Stimulated activated CD8-positive, alpha-beta memory T cell treated with anti-CD3 and anti-CD28 coated beads, Interleukin-2, amount 100 ng/mL, for 48 hours (primary cell): ENCODE results near the gene ENO3.
"Not testable (repeated sequence)": the region's sequence is repeated elsewhere in the genome, so short reads cannot be mapped to it uniquely, and the experiment has no call there.

Source experiments
- DNase-seq, 2 donors: peaks; one replicate each; pipeline ENCODE4 v3.0.0-alpha.2; 2020; ENCODE audit warnings: low read depth in 2 of 2

Gene ENO3

DNA sequence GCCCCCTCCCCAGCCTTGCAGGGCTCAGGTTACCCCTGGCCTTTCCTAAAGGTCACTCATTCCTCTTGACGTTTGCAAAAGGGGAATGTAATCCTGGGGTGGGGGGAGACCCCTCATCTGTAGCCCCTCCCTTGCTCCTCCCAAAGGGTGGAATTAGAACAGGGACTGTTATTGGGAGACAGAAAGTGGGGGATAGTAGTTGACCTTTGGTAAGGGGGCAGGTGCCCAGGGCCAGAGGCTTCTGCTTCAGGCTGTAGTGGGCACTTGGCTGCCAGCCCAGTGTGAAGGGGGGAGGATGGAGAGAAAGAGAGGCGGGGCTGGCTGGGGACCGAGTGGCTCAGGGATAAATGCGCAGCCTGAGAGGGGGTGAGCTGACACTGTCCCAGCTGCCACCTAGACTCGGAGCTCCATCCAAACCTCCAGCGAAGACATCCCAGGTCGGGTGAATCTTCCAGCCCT is at the start of gene ENO3:
Gene ENO3 (plus strand): TSS at position 374 of the 459 bp plus-strand sequence. CDS start 711 bp downstream, outside the sequence.
- DNase-seq = no peak

DNA sequence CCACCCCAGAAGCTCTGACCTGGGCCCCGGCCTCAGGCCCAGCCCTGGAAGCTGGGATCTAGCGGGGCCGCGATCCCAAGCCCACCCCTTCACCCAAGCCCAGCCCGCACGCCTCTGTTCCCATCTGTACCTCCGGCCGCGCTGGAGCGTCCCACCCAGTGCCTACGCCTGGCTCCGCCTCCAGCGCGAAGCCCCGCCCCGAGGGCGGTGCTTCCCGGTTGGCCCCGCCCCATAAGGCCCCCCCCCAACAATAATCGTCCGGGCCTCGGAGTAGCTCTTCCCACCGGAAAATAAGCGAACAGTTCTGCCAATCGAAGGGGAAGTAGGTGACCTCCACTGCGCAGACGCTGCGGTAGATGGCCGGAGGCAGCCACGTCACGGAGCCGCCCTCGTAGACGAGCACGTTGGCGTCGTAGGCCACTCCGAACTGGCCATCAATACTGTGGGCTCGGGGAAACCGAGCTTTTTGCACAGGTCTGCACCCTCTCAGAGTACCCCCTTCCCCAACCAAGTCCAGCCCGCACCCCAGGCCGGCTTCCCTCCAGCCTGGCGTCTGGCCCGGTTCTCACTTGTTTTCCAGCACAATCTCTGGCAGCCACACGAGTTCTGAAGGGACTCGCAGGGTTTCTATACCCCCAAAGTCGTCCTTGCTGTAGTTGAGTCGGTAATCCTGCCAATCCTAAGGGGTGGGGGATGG is 49.1 kb upstream of the ENO3 start:
- no peak for DNase-seq

DNA sequence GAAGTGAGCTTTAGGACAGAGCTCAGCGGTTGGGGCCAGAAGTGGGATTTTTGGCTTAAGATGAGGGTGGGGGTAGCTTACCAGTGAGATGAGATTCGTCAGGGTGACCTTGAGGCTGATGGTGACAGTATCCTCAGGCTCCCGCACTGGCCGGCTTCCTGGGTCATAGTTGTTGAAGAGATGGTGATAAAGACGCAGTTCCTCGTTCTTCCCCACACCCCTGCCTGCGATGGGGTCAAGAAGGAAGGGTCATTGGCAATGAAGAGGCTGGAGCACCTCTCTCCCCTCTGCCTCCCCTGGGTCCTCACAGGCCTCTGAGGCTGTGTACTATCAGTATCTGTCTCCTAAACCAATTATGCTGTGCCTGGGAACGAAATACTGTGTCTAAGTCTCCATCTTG is 48.4 kb upstream of the ENO3 start:
- DNase-seq = no peak

DNA sequence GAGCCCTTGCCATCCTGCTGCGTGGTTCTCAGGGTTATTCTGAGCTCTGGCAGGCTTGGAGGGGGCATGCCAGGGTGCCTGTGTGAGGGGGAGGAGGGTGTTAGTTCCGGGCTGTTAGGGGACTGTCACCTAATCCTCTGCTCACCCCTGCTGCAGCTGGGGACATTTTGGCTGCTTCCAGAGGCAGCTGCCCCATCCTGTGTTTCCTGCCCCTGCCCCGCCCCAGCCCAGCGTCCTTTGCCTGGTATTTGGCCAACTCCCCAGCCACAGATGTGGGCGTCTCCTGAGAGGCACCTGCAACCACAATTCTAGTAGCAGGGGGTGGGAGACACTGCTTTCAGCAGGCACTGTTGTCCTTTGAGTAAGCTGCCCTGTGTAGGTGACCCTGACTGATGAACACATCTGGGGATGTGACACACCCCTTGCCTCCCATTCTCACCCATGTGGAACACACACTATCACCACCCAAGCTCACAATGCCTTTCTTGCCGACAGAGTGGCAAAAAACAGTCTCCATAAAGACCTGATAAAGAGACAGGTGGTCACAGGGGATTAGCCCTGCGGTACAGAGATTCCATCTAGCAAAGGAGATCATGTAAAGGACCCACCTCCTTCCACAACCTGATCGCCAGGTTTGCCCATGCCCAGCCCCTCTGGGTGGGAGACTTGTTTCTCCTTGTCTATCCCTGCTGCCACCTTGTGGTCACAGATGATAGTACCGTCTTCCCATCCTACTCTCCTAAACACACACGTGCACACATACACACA is 47.7 kb upstream of the ENO3 start, which contains the start of gene CHRNE:
Gene CHRNE (minus strand): TSS at position 48 of the 768 bp plus-strand sequence. CDS start 35 bp downstream, at position 13.
- peak; percentile 49 to 72 for DNase-seq

DNA sequence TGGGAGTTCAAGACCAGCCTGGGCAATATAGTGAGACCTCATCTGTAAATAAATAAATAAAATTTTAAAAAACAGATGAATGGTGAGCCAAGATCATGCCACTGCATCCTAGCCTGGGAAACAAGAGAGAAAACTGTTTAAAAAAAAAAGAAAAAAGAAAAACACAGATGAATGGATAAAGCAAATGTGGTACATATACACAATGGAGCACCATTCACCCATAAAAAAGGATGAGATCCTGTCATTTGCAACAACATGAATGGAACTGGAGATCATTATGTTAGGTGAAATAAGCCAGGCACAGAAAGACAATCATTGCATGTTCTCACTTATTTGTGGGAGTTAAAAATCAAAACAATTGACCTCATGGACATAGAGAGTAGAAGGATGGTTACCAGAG is 44.3 kb upstream of the ENO3 start:
- not testable (repeated sequence) for DNase-seq

DNA sequence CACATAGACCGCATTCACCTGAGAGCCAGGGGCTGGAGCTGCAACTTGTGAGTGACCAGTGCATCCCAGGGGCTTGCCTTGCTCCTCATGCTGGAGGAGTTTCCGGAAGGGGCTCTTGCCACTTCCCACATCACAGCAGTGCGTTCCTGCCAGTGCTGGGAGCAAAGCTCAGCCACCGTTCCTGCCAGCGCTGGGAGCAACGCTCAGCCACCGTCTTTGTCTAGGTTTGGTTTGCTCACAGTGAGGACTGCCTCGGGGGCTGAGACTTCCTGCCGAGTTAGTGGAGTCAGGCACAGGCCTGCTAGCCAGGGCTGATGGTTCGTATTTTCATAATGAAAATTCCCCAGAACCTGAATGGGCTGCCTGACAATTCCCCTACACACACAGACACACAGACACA is 42.6 kb upstream of the ENO3 start:
- no peak for DNase-seq

DNA sequence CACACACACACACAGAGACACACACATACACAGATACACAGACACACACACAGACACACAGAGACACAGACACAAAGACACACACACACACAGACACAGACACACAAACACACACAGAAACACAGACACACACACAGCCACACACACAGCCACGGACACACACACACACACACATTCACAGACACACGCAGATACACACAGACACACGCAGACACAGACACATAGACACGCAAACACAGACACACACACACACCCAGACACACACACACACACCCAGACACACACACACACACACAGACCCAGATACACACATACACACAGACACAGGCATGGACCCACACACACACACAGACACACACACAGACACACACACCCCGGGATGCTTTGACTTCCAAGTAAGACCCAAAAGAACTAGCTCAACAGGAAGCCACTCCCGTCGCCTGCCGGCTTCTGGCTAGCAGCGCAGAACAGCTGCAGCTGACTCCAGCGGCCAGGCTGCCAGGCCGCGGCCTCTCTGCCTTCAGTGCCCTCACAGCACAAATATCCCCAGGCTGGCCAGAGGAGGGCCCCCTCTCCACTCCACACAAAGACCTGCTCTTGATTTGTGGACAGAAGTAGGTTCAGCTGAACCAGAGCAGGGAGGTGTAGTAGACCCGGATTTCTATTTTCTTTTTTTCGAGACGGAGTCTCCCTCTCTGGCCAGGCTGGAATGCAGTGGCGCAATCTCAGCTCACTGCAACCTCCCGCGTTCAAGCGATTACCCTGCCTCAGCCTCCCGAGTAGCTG is 42.0 kb upstream of the ENO3 start:
- DNase-seq = peak; percentile 52 to 62

DNA sequence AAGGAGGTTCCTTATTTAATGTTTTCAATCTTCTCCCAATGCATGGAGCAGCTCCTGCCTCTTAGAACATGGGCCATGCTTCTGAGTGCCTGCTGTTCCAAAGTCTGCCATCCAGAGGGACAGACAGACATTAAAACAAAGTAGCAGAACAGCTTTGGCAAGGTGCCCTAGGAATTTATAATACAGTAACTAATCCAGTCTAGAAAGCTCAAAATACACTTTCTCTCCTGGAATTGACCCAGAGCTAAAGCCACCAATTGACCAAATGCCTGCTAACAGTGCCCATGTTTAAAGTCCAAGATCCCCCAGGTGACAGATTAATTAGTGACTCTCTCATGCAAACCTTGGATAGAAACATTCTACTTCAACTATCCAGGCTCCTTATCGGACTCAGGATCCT is 36.9 kb upstream of the ENO3 start:
- no peak for DNase-seq

DNA sequence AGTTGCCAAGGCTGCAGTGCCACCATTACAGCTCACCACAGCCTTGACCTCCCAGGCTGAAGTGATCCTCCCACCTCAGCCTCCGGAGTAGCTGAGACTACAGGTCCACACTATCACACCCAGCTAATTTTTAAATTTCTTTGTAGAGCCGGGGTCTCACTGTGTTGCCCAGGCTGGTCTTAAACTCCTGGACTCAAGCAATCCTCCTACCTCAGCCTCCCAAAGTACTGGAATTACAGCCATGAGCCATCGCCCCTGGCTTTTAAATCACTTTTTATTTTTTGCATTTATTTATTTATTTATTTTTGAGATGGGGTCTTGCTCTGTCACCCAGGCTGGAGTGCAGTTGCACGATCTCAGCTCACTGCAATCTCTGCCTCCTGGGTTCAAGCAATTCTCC is 36.4 kb upstream of the ENO3 start:
- DNase-seq = not testable (repeated sequence)

DNA sequence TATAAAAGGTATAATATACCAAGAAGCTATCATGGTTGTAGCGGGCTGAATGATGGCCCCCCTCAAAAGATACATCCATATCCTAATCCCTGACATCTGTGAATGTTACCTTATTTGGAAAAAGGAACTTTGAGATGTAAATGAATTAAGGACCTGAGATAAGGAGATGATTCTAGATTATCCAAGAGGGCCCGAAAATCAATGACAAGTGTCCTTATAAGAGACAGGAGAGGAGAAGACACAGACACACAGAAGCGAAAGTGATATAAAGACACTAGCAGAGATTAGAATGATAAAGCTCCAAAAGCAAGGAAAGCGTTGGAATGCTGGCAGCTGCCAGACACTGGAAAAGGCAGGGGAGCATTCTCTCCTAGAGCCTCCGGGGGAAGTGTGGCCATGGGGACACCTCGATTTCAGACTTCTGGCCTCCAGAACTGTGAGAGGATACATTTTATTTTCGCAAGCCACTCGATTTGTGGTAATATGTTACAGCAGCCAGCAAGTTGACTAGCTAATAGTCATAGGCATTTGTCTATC is 31.3 kb upstream of the ENO3 start:
- no peak for DNase-seq

DNA sequence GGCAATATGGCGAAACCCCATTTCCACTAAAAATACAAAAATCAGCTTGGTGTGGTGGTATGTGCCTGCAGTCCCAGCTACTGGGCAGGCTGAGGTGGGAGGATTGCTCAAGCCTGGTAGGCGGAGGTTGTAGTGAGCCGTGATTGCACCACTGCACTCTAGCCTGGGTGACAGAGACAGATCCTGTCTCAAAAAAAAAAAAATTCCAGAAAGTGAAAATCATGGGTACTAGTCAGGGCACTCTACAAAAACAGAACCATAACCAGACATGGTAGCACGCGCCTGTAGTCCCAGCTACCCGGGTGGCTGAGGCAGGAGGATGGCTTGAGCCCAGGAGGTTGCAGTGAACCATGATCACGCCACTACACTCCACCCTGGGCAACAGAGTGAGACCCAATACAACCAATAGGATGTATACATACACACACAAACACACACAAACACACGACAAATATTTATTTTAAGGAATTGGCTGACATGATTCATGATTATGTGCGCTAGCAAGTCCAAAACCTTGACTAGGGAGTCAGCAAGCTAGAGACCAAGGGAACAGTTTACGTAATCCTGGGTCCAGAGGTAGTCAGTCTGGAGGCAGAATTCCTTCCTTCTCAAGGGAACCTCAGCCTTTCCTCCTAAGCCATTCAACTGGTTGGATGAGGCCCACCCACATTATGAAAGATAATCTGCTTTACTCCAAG is 30.4 kb upstream of the ENO3 start:
- no peak for DNase-seq

DNA sequence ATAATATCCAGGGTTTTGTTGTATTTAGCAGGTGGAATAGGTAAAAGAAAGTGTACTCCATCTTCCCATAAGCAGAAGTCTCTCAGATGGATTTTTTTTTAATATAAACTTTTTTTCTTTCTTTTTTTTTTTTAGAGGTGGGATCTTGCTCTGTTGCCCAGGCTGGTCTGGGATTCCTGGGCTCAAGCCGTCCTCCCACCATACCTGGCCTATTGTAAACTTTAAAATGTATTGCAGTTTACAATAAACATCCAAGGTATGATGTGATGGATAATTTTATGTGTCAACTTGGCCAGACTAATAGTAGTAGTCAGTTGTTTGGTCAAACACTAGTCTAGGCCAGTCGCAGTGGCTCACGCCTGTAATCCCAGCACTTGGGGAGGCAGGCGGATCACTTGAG is 29.6 kb upstream of the ENO3 start:
- no peak for DNase-seq

DNA sequence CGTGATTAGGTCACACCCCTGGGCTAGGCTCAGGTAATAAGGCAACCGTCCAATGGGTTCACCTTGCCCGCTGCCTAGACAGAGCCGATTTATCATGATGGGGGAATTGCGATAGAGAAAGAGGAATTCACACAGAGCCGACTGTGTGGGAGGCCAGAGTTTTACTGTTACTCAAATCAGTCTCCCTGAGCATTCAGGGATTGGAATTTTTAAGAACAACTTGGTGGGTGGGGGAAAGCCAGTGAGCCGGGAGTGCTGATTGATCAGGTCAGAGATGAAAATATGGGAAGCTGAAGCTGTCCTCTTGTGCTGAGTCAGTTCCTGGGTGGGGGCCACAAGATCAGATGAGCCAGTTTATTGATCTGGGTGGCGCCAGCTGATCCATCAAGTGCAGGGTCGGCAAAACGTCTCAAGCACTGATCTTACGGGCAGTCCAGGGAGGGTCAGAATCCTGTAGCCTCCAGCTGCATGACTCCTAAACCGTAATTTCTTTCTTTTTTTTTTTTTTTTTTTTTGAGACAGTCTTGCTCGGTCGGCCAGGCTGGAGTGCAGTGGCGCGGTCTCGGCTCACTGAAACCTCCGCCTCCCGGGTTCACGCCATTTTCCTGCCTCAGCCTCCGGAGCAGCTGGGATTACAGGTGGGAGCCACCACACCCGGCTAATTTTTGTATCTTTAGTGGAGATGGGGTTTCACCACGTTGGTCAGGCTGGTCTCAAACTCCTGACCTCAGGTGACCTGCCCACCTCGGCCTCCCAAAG is 24.2 kb upstream of the ENO3 start:
- not testable (repeated sequence) for DNase-seq

DNA sequence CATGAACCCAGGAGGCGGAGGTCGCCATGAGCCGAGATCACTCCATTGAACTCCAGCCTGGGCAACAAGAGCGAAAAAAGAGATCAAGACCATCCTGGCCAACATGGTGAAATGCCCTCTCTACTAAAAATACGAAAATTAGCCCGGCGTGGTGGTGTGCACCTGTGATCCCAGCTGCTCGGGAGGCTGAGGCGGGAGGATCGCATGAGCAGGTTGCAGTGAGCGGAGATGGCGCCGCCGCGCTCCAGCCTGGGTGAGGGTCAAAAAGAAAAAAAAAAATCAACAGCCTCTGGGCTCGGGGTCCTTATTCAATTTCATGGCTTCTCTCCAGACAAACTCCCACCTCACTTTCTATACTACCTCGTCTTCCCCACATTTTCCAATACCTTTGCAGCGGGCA is 22.0 kb upstream of the ENO3 start:
- no peak for DNase-seq

DNA sequence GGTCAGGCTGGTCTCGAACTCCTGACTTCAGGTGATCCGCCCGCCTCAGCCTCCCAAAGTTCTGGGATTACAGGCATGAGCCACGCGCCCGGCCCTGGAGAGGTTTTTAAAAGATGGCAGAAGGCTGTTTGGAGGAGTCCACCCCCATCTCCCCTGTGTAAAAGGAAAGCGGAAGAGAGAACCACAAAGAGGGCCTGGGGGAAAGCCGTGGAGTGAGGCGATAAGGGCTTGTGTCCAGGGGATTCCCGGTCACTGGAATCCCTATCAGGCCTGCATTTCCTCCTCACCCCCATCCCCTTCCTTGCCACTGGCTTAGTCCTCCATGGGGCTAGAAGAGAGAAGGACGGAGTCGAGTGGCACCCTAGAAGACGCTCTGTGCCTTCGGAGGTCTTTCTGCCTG is 19.0 kb upstream of the ENO3 start, which contains the start of gene GP1BA:
Gene GP1BA (plus strand): TSS at position 315 of the 400 bp plus-strand sequence. CDS start 328 bp downstream, outside the sequence.
- no peak for DNase-seq

DNA sequence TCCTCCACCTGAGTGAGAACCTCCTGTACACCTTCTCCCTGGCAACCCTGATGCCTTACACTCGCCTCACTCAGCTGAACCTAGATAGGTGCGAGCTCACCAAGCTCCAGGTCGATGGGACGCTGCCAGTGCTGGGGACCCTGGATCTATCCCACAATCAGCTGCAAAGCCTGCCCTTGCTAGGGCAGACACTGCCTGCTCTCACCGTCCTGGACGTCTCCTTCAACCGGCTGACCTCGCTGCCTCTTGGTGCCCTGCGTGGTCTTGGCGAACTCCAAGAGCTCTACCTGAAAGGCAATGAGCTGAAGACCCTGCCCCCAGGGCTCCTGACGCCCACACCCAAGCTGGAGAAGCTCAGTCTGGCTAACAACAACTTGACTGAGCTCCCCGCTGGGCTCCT is 18.2 kb upstream of the ENO3 start:
- no peak for DNase-seq

DNA sequence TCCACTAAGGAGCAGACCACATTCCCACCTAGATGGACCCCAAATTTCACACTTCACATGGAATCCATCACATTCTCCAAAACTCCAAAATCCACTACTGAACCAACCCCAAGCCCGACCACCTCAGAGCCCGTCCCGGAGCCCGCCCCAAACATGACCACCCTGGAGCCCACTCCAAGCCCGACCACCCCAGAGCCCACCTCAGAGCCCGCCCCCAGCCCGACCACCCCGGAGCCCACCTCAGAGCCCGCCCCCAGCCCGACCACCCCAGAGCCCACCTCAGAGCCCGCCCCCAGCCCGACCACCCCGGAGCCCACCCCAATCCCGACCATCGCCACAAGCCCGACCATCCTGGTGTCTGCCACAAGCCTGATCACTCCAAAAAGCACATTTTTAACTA is 17.3 kb upstream of the ENO3 start:
- no peak for DNase-seq

DNA sequence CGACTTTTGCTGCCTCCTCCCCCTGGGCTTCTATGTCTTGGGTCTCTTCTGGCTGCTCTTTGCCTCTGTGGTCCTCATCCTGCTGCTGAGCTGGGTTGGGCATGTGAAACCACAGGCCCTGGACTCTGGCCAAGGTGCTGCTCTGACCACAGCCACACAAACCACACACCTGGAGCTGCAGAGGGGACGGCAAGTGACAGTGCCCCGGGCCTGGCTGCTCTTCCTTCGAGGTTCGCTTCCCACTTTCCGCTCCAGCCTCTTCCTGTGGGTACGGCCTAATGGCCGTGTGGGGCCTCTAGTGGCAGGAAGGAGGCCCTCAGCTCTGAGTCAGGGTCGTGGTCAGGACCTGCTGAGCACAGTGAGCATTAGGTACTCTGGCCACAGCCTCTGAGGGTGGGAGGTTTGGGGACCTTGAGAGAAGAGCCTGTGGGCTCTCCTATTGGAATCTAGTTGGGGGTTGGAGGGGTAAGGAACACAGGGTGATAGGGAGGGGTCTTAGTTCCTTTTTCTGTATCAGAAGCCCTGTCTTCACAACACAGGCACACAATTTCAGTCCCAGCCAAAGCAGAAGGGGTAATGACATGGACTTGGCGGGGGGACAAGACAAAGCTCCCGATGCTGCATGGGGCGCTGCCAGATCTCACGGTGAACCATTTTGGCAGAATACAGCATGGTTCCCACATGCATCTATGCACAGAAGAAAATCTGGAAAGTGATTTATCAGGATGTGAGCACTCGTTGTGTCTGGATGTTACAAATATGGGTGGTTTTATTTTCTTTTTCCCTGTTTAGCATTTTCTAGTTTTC is 16.5 kb upstream of the ENO3 start:
- DNase-seq = no peak

DNA sequence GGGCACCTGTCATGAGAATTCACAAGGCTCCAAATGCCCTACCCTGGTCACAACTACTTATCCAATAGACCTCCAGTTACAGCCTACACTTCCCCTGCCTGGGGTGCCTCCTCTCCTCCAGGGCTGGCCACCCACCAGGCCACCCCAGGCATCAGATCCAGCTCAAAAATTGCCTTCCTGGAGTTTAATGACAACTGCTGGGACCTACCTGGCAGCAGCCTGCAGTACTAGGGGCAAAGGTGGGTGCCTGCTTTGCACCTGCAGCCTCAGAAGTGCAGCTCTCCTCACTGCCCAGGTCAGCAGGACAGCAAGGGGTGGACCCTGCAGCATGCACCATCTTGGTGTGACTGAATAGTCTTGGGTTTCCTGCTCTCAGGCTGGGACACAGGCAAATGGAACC is 15.3 kb upstream of the ENO3 start:
- DNase-seq = no peak

DNA sequence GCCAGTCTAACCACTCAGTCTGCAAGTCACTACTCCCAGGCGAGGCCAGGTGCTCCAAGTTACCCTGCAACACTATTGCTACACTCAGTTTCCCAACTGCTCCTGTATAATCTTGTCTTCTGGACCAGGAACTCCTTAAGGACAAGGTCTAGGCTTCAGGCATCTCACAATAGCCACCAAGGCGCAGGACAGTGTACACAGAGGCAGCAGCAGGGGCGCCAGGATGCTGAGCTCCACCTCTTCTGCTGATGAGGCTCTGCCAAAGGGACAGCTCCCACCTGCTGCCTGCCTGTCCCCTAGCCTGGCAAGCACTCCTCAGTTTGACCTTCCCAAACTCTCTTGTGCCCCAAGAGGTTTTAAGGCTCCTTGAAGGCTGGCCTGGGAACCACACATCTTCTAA is 14.5 kb upstream of the ENO3 start:
- no peak for DNase-seq
